OCI-LY3 (cell line): ENCODE data around the gene FLCN.

Experiments used
- EZH2phosphoT487 ChIP-seq: fragments of 200-600 bp; shearing (Covaris generic); IDR thresholded peaks from 2 replicates; pipeline ENCODE4 v1.6.1; 2018; ENCODE audit warnings: antibody characterized with exemption, mixed run types, low read depth
- TF ChIP-seq, protein P1 (sequence below): fragments of 200-600, 300-600 bp; sonication (generic); IDR thresholded peaks from 2 replicates; pipeline ENCODE4 v1.5.1; 2014; ENCODE audit warnings: antibody characterized with exemption, low read length, low read depth

DNA sequence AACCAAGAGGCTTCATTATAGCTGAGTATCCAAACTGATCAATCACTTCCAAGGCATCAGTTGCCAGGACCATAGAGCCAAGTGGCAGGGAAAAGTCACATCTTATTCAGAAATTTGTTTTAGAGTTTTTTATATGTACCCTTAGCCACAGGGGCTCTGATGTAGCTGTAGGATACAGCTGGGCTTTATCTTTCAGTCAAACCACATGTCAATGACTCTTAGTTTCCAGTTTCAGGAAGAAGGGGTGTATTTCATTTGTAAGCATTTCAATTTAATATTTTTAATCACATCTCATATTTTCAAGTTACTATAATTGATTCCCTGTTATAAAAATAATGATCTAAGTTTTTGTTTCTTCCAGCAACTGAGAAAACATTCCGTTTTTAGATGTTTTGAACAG is 2.9 kb upstream of the FLCN start:
- TF ChIP-seq, protein P1, sequence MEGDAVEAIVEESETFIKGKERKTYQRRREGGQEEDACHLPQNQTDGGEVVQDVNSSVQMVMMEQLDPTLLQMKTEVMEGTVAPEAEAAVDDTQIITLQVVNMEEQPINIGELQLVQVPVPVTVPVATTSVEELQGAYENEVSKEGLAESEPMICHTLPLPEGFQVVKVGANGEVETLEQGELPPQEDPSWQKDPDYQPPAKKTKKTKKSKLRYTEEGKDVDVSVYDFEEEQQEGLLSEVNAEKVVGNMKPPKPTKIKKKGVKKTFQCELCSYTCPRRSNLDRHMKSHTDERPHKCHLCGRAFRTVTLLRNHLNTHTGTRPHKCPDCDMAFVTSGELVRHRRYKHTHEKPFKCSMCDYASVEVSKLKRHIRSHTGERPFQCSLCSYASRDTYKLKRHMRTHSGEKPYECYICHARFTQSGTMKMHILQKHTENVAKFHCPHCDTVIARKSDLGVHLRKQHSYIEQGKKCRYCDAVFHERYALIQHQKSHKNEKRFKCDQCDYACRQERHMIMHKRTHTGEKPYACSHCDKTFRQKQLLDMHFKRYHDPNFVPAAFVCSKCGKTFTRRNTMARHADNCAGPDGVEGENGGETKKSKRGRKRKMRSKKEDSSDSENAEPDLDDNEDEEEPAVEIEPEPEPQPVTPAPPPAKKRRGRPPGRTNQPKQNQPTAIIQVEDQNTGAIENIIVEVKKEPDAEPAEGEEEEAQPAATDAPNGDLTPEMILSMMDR: no peak
- TF ChIP-seq EZH2phosphoT487: no peak
